Peyer's patch (tissue), 4 donors: ENCODE data around the gene GPC3. TPM values are rescaled to one million over a fixed set of nuclear protein-coding genes. Genes with fewer than 3 reads are reported as not detected.

Experiments used
- DNase-seq, 3 donors: peaks; one replicate each; pipeline ENCODE4 v3.0.0-alpha.2; 2017 to 2019
- H3K27ac ChIP-seq, 4 donors: fragments of 200-600 bp; sonication (generic); one replicate each; pipeline ENCODE4 v1.5.1; 2016 to 2019
- H3K27me3 ChIP-seq, 2 donors: fragments of 200-600 bp; sonication (generic); one replicate each; pipeline ENCODE4 v1.5.1; 2019
- H3K36me3 ChIP-seq, 3 donors: fragments of 200-600 bp; sonication (generic); one replicate each; pipeline ENCODE4 v1.5.1; 2016 to 2019
- H3K4me1 ChIP-seq, 4 donors: fragments of 200-600 bp; sonication (generic); one replicate each; pipeline ENCODE4 v1.5.1; 2016 to 2019
- H3K4me3 ChIP-seq, 4 donors: fragments of 200-600 bp; sonication (generic); 1 replicate in 3 of 4; 2 replicates in 1 of 4; pipeline ENCODE4 v1.5.1; 2016 to 2019; ENCODE audit warnings: mild to moderate bottlenecking in 1 of 4
- H3K9me3 ChIP-seq, 4 donors: fragments of 200-600 bp; sonication (generic); one replicate each; pipeline ENCODE4 v1.5.1; 2016 to 2019; ENCODE audit warnings: mild to moderate bottlenecking in 1 of 4
- CTCF ChIP-seq, 6 experiments: fragments of 450-650 bp in 4 of 6; fragments of 200-600 bp in 2 of 6; sonication (generic) in 1 of 6; IDR thresholded peaks; one replicate each; pipeline ENCODE4 v1.5.1; 2017 to 2019; ENCODE audit warnings: antibody characterized with exemption in 6 of 6, mild to moderate bottlenecking in 3 of 6, moderate library complexity in 1 of 6
- POLR2A ChIP-seq, 2 donors: fragments of 450-650 bp; IDR thresholded peaks; one replicate each; pipeline ENCODE4 v1.5.1; 2017; ENCODE audit warnings: antibody characterized with exemption in 2 of 2, mild to moderate bottlenecking in 2 of 2, moderate library complexity in 2 of 2
- small RNA-seq, 2 donors: library from RNA; depleted of rRNA; stranded (forward); fragments of <200 nt; gene quantifications; one replicate each; pipeline ENCODE3, GENCODE V24; 2016
- total RNA-seq, 4 donors: library from RNA; depleted of rRNA; stranded (reverse); fragments of >200 nt; gene quantifications; one replicate each; pipeline ENCODE4 v1.1.0, GENCODE V29; 2016

Gene GPC3
- total RNA-seq, 4 donors from 2014 or later = 1.1 to 7.2 (median 5.8) TPM

DNA sequence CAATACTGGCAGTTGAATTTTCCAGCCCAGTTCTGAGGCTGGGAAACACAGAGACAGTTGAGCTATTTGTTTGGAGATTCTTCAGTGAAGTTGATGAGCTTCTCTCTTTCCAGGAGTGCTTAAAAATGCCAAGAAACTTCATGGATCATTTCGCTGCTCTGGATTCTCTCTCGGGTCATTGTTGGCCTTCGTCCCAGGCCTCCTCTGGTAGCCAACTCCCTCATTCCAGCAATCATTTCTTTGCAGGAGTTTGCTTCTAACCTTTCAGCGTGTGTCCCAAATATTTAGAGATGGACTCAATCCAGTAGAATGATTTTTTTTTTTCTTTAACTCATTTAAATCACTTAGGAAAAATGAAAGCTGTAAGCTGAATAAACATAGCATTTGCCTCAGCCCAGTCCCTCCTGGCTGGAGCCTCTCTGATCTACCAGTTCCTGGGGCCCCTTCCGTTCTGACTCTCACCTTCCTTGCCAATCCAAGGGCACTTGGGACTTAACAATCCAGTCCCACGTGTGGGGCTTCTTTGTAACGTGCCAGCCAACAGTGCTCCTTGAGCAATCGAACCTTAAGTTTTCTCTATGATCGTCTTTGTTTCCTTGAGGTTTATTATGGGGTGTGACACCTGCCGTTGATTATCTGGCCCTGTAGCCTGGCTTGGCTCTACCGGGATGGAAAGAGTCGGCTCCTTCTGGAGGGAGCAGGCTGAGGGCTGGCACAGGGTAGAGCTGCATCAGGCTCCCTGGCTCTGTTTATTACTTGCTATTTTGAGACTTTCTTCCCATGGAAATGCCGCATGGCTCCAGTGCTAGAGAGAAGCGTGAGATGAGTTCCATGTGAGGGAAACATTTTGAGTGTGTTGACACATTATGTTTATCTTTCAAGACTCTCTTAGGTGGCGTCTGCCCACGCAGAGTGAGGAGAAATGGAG lies 489.7 kb downstream of the GPC3 start:
- no peak overlapping the region for H3K4me3 ChIP-seq
- DNase-seq = peak in 2 of 3 donors; percentile 42 to 49

DNA sequence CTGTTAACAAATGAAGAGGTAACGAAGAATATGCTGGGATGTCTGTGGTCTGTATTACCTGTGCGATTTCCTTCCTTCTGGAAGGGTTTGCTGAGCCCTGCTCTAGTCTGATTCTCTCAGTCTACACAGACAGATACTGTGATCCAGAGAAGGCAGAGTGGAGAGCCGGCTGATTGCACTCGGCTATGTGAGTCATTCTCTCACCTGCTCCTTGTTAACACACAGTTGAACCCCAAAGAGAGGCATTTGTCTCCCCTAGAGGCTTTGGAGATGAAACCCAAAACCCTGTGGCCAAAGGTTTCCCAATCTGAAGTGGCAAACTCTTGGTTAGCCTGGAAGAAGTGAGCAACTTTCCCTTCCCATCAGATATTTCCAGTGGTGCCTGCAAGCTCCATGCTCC lies 492.0 kb downstream of the GPC3 start:
- Histone ChIP-seq H3K4me3 (no peak overlapping the region), H3K36me3 (no peaks in the 10 kb centered on the region), H3K27ac (no peak overlapping the region), H3K4me1 (no peaks in the 10 kb centered on the region), H3K9me3 (no peaks in the 10 kb centered on the region), H3K27me3 (no peaks in the 10 kb centered on the region)
- no peak for TF ChIP-seq CTCF (IDR thresholded peaks at IDR 0.05)
- no peak for TF ChIP-seq POLR2A (IDR thresholded peaks at IDR 0.05)
- no peak for DNase-seq

More for the DNA sequence above, 489.7 kb downstream of the GPC3 start:
- no peaks in the 10 kb centered on the region for H3K27me3 ChIP-seq
- TF ChIP-seq POLR2A (IDR thresholded peaks at IDR 0.05) (no peak), CTCF (IDR thresholded peaks at IDR 0.05) (no peak)
- no peaks in the 10 kb centered on the region for H3K36me3 ChIP-seq
- no peaks in the 10 kb centered on the region for H3K9me3 ChIP-seq
- no peaks in the 10 kb centered on the region for H3K4me1 ChIP-seq
- peak overlapping the region in 1 of 4 donors; percentile 68 for H3K27ac ChIP-seq

GRCh38 chrX:133490955-133491354 lies 494.4 kb downstream of the GPC3 start:
- Histone ChIP-seq H3K4me3 (no peak overlapping the region), H3K9me3 (no peaks in the 10 kb centered on the region), H3K36me3 (no peaks in the 10 kb centered on the region), H3K27ac (no peak overlapping the region), H3K4me1 (no peaks in the 10 kb centered on the region), H3K27me3 (no peaks in the 10 kb centered on the region)
- no peak for DNase-seq
- TF ChIP-seq POLR2A (IDR thresholded peaks at IDR 0.05) (no peak), CTCF (IDR thresholded peaks at IDR 0.05) (no peak)

Small RNA genes within 50 kb of the gene (small RNA-seq; reads per million reads assigned to genes)
- 0 reads per million in 2 donors for gene RNU6-203P
